ENCODE data around the gene ZBTB17. TPM values are rescaled to one million over a fixed set of nuclear protein-coding genes. Genes with fewer than 3 reads are reported as not detected.

Gene ZBTB17
- total and polyA plus RNA-seq, 8 donors: 16.2 to 106 (median 18.0) TPM

GRCh38 chr1:15994081-15994480 lies 18.2 kb upstream of the ZBTB17 start:
- FAIRE-seq: no peak
- ATAC-seq: no peak
- Histone ChIP-seq H3K27me3 (no peaks in the 10 kb centered on the region), H3K36me3 (no peaks in the 10 kb centered on the region), H3K4me1 (no peaks in the 10 kb centered on the region), H3K9me3 (no peaks in the 10 kb centered on the region), H3K4me3 (no peak overlapping the region), H3K27ac (no peak overlapping the region)
- no peak for DNase-seq
- TF ChIP-seq CTCF (IDR thresholded peaks at IDR 0.05): no peak
- WGBS, 2 donors: 79 to 88% methylated on average over 10 of the region's 10 CpGs
- intact Hi-C loops (cut with DNase I): loop anchor here in 1 of 3 donors (10.0 kb wide), 1 partner anchor 189 kb away; the partner anchor contains the start of gene UQCRHL

- Histone ChIP-seq H3K27ac (no peak overlapping the region), H3K36me3 (no peaks in the 10 kb centered on the region), H3K4me3 (no peak overlapping the region), H3K4me1 (no peaks in the 10 kb centered on the region), H3K27me3 (no peaks in the 10 kb centered on the region), H3K9me3 (no peaks in the 10 kb centered on the region)
- intact Hi-C loops (cut with DNase I): loop anchor here in 1 of 3 donors (10.0 kb wide), 1 partner anchor 189 kb away; the partner anchor contains the start of gene UQCRHL
- TF ChIP-seq CTCF (IDR thresholded peaks at IDR 0.05): no peak
- ATAC-seq (no peak), DNase-seq (no peak), FAIRE-seq (no peak)
- WGBS, 2 donors: 69 to 80% methylated on average over 15 of the region's 15 CpGs
These were observed 17.8 kb upstream of the ZBTB17 start for GRCh38 chr1:15993666-15994065.

GRCh38 chr1:15992582-15993500 lies 16.9 kb upstream of the ZBTB17 start:
- TF ChIP-seq CTCF (IDR thresholded peaks at IDR 0.05): no peak
- intact Hi-C loops (cut with DNase I): loop anchor here in 1 of 3 donors (10.0 kb wide), 1 partner anchor 188 kb away; the partner anchor contains the start of gene UQCRHL
- no peak for ATAC-seq
- no peaks in the 10 kb centered on the region for H3K27me3 ChIP-seq
- H3K4me1 ChIP-seq: no peaks in the 10 kb centered on the region
- H3K9me3 ChIP-seq: no peaks in the 10 kb centered on the region
- no peak for FAIRE-seq
- no peak overlapping the region for H3K27ac ChIP-seq
- no peaks in the 10 kb centered on the region for H3K36me3 ChIP-seq
- WGBS, 2 donors: 74 to 82% methylated on average over 17 of the region's 17 CpGs
- H3K4me3 ChIP-seq: no peak overlapping the region
- no peak for DNase-seq

- no peak for FAIRE-seq
- no peak for DNase-seq
- 88 to 91% methylated on average over 6 to 7 of the region's 7 CpGs for WGBS, 2 donors
- H3K27me3 ChIP-seq: no peaks in the 10 kb centered on the region
- no peaks in the 10 kb centered on the region for H3K4me1 ChIP-seq
- intact Hi-C loops (cut with DNase I): loop anchor here in 1 of 3 donors (10.0 kb wide), 1 partner anchor 187 kb away; the partner anchor contains the start of gene UQCRHL
- no peak overlapping the region for H3K27ac ChIP-seq
- H3K4me3 ChIP-seq: no peak overlapping the region
- no peaks in the 10 kb centered on the region for H3K9me3 ChIP-seq
- no peak for ATAC-seq
- TF ChIP-seq CTCF (IDR thresholded peaks at IDR 0.05): no peak
- no peaks in the 10 kb centered on the region for H3K36me3 ChIP-seq
These were observed 16.3 kb upstream of the ZBTB17 start for GRCh38 chr1:15992187-15992553.

Measured in pancreas (tissue), 10 donors.